Natural killer cell treated with Interleukin-12 subunit alpha and Interleukin-12 subunit beta and Interleukin-15 and Interleukin-18, amount 100 ng/mL, for 72 hours (primary cell): ENCODE data around the gene DTNBP1. TPM values are rescaled to one million over a fixed set of nuclear protein-coding genes. Genes with fewer than 3 reads are reported as not detected.
"Not testable (repeated sequence)": the region's sequence is repeated elsewhere in the genome, so short reads cannot be mapped to it uniquely, and the experiment has no call there.

Source experiments
- ATAC-seq, 2 donors: fragments of 150-1000 bp; cut with Tn5 transposase in 1 of 2; sonication (Bioruptor Pico), chemical (Tn5 transposase) in 1 of 2; 2 replicates each; pipeline ENCODE4 v1.10.0; 2021
- DNase-seq: peaks from one replicate; pipeline ENCODE4 v3.0.0; 2022; ENCODE audit warnings: low spot score
- H3K27ac Mint-ChIP-seq, 2 donors: 1 replicate in 1 of 2; 2 replicates in 1 of 2; pipeline ENCODE4 v1.8.0; 2022; ENCODE audit warnings: mixed read lengths in 2 of 2, mild to moderate bottlenecking in 1 of 2, moderate library complexity in 1 of 2
- H3K27me3 Mint-ChIP-seq, 2 donors: 1 replicate in 1 of 2; 2 replicates in 1 of 2; pipeline ENCODE4 v1.8.0; 2022; ENCODE audit warnings: mixed read lengths in 2 of 2
- H3K36me3 Mint-ChIP-seq: one replicate; pipeline ENCODE4 v1.8.0; 2022; ENCODE audit warnings: mixed read lengths
- H3K4me1 Mint-ChIP-seq, 2 donors: 1 replicate in 1 of 2; 2 replicates in 1 of 2; pipeline ENCODE4 v1.8.0; 2022; ENCODE audit warnings: low read depth in 2 of 2, mixed read lengths in 2 of 2, mild to moderate bottlenecking in 1 of 2
- H3K4me3 Mint-ChIP-seq: one replicate; pipeline ENCODE4 v1.8.0; 2022; ENCODE audit warnings: mixed read lengths
- H3K9me3 Mint-ChIP-seq: 2 replicates; pipeline ENCODE4 v1.8.0; 2022; ENCODE audit warnings: mixed read lengths
- total RNA-seq, 2 donors: library from RNA; stranded (reverse); gene quantifications; one replicate each; pipeline ENCODE4 v1.2.3, GENCODE V29; 2022

The DTNBP1 gene
- total RNA-seq, 2 donors from 2014 or later = 21.5 to 32.6 TPM

DNA sequence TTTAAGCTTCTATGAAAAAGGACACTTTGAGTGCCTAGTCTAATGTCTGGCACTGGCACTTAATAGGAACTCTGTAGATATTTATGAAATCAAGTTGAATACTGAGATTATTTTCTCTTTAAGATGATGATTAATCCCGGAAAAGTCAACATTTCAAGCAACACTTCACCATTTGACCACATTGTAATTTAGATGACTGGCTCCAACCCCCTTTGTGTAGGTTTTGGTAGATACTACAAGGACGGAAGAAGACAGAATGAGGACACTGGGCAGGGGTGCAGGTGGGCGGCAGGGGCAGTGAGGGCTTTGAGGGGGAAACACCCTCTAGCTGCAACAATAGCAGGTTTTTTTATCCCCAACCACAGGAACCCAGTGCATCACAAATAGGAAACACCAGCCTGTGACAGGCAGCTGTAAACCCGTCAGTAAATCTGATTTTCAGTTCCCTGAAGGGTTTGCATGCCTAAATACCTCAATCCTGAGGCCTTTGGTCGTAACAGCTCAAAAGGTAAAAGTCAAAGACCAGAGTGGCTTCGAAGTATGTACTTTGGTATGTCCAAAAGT is 4.6 kb downstream of the DTNBP1 start:
- Mint-ChIP-seq H3K27ac (peak overlapping the region in 1 of 2 donors; percentile 8), H3K9me3 (no peaks in the 10 kb centered on the region), H3K27me3 (no peaks in the 10 kb centered on the region), H3K4me1 (peaks cover 26 to 36% of the 10 kb centered on the region in 2 donors), H3K36me3 (no peaks in the 10 kb centered on the region), H3K4me3 (peak overlapping the region; percentile 48)
- no peak for DNase-seq
- ATAC-seq = no peak

DNA sequence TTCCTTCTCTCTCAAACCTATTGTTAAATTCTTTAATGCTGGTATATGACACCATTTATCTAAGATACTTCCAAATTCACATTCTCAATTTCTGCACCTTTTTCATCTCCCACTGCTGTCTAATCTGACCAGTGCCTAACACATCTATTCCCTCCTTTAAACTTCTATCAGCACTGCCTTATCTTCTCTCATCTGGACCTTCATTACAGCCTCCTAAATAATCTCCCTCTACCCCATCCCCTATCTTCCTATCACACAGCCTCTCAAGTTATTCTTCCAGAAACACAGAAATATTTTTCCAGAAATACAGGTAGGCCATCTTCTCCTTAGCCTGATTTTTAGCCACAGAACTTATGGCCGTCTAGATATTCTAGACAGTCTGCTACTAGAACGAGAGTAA is 5.5 kb downstream of the DTNBP1 start:
- peaks cover 31 to 37% of the 10 kb centered on the region in 2 donors for H3K4me1 Mint-ChIP-seq
- DNase-seq (no peak), ATAC-seq (no peak)
- peak overlapping the region in 1 of 2 donors; percentile 8 for H3K27ac Mint-ChIP-seq
- H3K27me3 Mint-ChIP-seq = no peaks in the 10 kb centered on the region
- no peaks in the 10 kb centered on the region for H3K9me3 Mint-ChIP-seq
- no peak overlapping the region for H3K4me3 Mint-ChIP-seq
- no peaks in the 10 kb centered on the region for H3K36me3 Mint-ChIP-seq

DNA sequence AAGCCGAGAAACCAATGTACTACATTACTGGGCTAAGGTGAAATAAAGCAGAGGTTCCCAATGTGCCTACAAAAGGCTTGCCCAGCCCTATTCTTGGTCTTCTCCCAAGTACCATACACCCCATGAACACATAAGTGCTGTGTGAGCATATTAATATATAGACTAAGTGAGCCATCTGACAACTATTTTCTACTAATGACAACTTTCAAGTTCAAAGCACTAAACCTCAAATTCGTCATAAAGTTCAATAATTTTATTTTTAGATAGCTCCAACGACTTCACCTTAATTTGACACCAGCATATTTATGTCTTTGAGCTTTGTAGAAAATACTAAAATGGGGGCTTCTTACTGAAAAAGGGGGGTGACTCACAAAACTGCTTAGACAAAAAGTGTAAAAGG is 6.7 kb downstream of the DTNBP1 start:
- ATAC-seq = no peak
- no peaks in the 10 kb centered on the region for H3K27me3 Mint-ChIP-seq
- DNase-seq = no peak
- no peaks in the 10 kb centered on the region for H3K9me3 Mint-ChIP-seq
- H3K4me1 Mint-ChIP-seq = peaks cover 33 to 37% of the 10 kb centered on the region in 2 donors
- no peaks in the 10 kb centered on the region for H3K36me3 Mint-ChIP-seq
- no peak overlapping the region for H3K4me3 Mint-ChIP-seq
- H3K27ac Mint-ChIP-seq = no peak overlapping the region

DNA sequence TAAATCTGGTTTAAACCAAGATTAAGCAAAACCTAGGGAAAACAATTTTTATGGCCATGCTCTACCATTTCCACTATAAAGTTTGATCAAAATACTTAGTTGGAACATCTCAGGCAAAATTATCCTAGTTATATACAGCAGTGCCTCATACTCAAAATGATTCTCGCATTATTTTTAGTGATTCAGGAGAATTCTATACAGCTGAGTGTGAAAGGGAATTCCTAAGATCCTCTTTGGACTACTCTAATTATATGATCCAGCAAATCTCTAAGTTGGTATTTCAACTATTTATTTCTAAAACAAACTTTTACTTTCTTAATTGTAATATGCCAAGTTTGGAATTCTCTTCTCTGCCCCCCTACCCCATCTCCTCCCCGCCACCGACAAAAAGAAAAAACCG is 8.6 kb downstream of the DTNBP1 start:
- no peak overlapping the region for H3K4me3 Mint-ChIP-seq
- DNase-seq (no peak), ATAC-seq (no peak)
- H3K27ac Mint-ChIP-seq = no peak overlapping the region
- H3K27me3 Mint-ChIP-seq = no peaks in the 10 kb centered on the region
- no peaks in the 10 kb centered on the region for H3K9me3 Mint-ChIP-seq
- peaks cover 31 to 32% of the 10 kb centered on the region in 2 donors for H3K4me1 Mint-ChIP-seq
- no peaks in the 10 kb centered on the region for H3K36me3 Mint-ChIP-seq

DNA sequence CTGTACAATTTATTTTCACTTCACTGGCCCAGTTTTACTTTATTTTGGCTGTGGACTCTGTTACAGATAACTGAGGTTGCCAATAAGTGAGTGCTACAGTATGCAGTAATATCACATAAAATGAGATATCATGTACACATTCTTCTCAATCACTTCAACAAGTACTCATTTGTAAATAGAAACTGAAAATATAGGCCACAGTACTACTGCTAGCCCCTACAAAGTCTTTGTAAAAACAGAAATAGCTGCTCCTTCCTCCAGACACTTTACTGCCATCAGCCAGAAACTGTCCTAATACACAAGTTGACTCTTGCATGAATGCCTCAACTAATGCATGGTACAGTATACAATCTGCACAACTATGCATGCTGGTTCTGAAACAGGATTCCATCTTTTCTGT is 9.2 kb downstream of the DTNBP1 start:
- H3K4me1 Mint-ChIP-seq = peaks cover 25 to 28% of the 10 kb centered on the region in 2 donors
- H3K27me3 Mint-ChIP-seq = no peaks in the 10 kb centered on the region
- H3K4me3 Mint-ChIP-seq = no peak overlapping the region
- H3K27ac Mint-ChIP-seq = no peak overlapping the region
- peaks cover 6% of the 10 kb centered on the region for H3K36me3 Mint-ChIP-seq
- DNase-seq (no peak), ATAC-seq (peak in 1 of 2 donors; percentile 64)
- no peaks in the 10 kb centered on the region for H3K9me3 Mint-ChIP-seq

DNA sequence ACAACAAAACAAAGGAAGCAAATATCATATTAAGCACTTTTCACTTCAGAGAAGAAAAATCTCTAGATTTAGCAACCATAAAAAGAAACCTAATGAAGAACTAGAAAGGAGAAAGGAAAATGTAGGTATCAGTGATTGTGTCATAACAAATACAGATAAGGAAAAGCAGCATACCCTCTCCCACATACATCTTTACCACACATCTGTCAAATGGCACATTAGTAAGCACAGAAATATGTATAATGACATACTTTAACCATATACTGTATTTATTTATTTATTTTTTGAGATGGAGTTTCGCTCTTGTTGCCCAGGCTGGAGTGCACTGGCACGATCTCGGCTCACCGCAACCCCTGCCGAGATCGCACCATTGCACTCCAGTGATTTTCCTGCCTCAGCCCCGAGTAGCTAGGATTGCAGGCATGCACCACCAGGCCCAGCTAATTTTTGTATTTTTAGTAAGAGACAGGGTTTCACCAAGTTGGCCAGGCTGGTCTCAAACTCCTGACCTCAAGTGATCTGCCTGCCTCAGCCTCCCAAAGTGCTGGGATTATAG is 12.7 kb downstream of the DTNBP1 start:
- H3K27ac Mint-ChIP-seq, DNase-seq, H3K27me3 Mint-ChIP-seq, H3K4me3 Mint-ChIP-seq, ATAC-seq, H3K9me3 Mint-ChIP-seq: not testable (repeated sequence)
- Mint-ChIP-seq H3K4me1 (peaks cover 26 to 30% of the 10 kb centered on the region in 2 donors), H3K36me3 (peaks cover 36% of the 10 kb centered on the region)

DNA sequence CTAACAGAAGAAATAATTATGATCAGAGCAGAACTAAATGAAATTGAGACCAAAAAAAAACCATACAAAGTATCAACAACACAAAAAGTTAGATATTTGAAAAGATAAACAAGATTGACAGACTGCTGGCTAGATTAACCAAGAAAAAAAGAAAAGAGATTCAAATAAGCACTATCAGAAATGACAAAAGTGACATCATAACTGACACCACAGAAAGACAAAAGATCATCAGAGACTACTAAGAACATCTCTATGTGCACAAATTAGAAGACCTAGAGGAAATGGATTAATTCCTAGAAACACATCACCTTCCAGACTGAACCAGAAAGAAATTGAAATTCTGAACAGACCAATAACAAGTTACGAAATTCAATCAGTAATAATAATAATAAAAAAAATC is 17.9 kb downstream of the DTNBP1 start:
- peaks cover 17% of the 10 kb centered on the region for H3K9me3 Mint-ChIP-seq
- ATAC-seq (no peak), DNase-seq (no peak)
- H3K27ac Mint-ChIP-seq = no peak overlapping the region
- peaks cover 67% of the 10 kb centered on the region for H3K36me3 Mint-ChIP-seq
- H3K4me3 Mint-ChIP-seq = no peak overlapping the region
- peaks cover 33 to 50% of the 10 kb centered on the region in 2 donors for H3K4me1 Mint-ChIP-seq
- H3K27me3 Mint-ChIP-seq = no peaks in the 10 kb centered on the region

DNA sequence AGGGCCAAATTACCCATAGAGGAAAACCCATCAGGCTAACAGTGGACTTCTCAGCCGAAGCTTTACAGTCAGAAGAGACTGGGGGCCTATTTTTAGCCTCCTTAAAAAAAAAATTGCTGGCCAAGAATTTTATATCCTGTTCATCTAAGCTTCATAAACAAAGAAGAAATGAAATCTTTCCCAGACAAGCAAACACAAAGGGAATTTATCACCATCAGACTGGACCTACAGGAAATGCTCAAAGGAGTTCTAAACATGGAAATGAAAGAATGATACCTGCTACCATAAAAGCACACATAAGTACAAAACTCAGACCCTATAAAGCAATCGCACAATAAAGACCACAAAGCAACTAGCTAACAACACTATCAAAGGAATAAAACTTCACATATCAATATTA is 19.3 kb downstream of the DTNBP1 start:
- ATAC-seq = no peak
- Mint-ChIP-seq H3K4me1 (peaks cover 31 to 53% of the 10 kb centered on the region in 2 donors), H3K27ac (no peak overlapping the region), H3K36me3 (peaks cover 64% of the 10 kb centered on the region), H3K9me3 (peaks cover 17% of the 10 kb centered on the region), H3K4me3 (no peak overlapping the region), H3K27me3 (no peaks in the 10 kb centered on the region)
- DNase-seq = no peak

DNA sequence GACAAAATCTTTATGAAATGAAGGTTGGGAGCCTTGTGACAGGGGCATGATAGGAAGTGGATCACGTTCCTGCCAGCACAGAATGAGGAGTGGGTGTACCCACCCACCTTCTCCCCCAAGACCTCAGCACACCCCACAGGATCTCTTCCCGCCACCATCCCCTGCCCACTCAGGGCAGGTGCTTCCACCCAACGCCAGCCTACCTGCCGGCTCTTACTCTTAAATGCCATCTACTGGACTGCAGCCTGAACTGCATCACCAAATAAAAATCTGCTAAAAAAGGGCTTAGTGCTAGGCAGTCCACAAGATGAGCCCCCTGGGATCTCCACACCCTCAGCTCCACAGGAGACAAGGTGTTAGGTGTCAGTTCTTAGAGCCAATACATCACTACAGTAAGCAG is 20.6 kb downstream of the DTNBP1 start:
- H3K27ac Mint-ChIP-seq = no peak overlapping the region

DNA sequence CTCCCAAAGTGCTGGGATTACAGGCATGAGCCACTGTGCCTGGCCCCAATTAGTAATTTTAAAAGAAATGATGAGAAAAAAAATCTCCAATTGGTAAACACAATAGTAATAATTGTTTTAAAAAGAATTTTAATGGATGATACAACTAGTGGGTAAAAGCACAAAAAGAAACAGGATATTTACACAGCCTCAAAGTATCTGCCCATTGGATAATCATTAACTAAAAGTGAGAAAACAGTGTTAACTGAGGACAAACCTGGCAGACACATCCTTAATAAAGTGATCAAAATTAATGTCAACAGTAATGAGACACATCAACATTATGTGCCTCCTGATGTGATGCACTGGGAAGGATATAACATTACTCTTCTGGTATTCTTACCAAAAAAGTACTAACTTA is 24.5 kb downstream of the DTNBP1 start:
- no peak overlapping the region for H3K27ac Mint-ChIP-seq
- no peak overlapping the region for H3K4me3 Mint-ChIP-seq
- H3K4me1 Mint-ChIP-seq = peaks cover 7 to 29% of the 10 kb centered on the region in 2 donors
- H3K36me3 Mint-ChIP-seq = peaks cover 18% of the 10 kb centered on the region
- DNase-seq = no peak
- H3K9me3 Mint-ChIP-seq = no peaks in the 10 kb centered on the region
- no peak for ATAC-seq
- no peaks in the 10 kb centered on the region for H3K27me3 Mint-ChIP-seq

More for the DNA sequence above, 20.6 kb downstream of the DTNBP1 start:
- DNase-seq (no peak), ATAC-seq (no peak)
- Mint-ChIP-seq H3K36me3 (peaks cover 56% of the 10 kb centered on the region), H3K4me1 (peaks cover 31 to 50% of the 10 kb centered on the region in 2 donors), H3K4me3 (no peak overlapping the region), H3K9me3 (peaks cover 17% of the 10 kb centered on the region), H3K27me3 (no peaks in the 10 kb centered on the region)

DNA sequence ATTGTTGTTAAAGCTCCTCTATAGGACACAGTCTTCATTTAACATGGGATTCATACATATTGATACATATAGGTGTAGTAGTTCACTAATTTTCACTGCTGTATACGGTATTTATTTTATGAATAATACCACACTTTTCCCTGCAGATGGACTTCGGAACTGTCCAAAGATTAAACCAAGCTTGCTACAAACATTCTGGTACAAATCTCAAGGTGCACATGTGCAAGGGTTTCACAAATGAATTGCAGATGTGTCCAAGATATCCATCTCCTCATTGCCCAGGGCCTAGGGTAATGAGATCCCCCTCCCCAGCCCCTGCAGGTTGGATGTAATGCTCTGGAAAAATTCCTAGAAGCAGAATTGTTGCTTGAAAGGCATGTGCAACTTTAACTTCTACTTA is 31.4 kb downstream of the DTNBP1 start:
- H3K36me3 Mint-ChIP-seq = no peaks in the 10 kb centered on the region
- peaks cover 21 to 36% of the 10 kb centered on the region in 2 donors for H3K4me1 Mint-ChIP-seq
- ATAC-seq (no peak), DNase-seq (no peak)
- H3K4me3 Mint-ChIP-seq = no peak overlapping the region
- H3K27ac Mint-ChIP-seq = no peak overlapping the region
- no peaks in the 10 kb centered on the region for H3K9me3 Mint-ChIP-seq
- H3K27me3 Mint-ChIP-seq = no peaks in the 10 kb centered on the region

DNA sequence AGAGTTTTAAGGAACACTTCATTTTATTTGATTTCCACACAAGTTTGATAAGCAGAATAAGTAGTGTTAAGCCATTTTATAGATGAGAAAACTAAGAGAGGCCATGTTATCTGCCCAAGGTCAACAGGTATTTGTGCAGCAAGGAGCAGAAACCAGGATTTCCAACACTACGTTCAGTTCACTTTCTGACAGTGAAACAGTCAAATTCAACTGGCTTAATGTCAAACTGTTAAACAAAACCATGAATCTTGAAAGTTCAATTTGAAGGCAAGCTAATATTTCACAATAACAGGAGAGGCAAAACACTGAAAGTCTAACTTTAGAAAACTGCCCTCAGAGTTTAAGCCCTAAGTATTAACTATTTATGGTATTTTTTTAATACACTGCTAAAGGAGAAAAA is 32.6 kb downstream of the DTNBP1 start:
- Mint-ChIP-seq H3K27me3 (no peaks in the 10 kb centered on the region), H3K36me3 (no peaks in the 10 kb centered on the region), H3K9me3 (no peaks in the 10 kb centered on the region), H3K4me1 (peaks cover 21 to 36% of the 10 kb centered on the region in 2 donors), H3K27ac (peak overlapping the region in 1 of 2 donors; percentile 27), H3K4me3 (no peak overlapping the region)
- ATAC-seq (no peak), DNase-seq (no peak)

DNA sequence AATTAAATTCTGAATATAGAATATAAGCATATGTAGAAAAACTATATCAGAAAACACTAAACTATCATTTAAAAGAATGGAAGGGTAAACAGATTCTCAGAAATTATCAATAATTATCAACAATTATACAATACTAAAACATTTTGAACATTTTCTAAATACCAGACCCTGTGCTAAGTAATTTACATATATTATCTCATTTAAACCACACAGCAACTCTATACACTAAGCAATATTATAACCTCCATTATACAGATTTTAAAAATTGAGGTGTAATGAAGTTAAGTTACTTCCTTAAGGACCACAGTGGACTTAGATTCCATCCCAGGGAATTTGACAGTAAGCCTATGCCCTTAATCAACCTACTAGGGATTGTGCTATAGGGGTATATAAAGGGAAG is 33.3 kb downstream of the DTNBP1 start:
- Mint-ChIP-seq H3K9me3 (no peaks in the 10 kb centered on the region), H3K4me1 (peaks cover 21 to 31% of the 10 kb centered on the region in 2 donors), H3K36me3 (no peaks in the 10 kb centered on the region), H3K4me3 (no peak overlapping the region), H3K27ac (peak overlapping the region in 1 of 2 donors; percentile 27), H3K27me3 (no peaks in the 10 kb centered on the region)
- ATAC-seq (no peak), DNase-seq (no peak)

DNA sequence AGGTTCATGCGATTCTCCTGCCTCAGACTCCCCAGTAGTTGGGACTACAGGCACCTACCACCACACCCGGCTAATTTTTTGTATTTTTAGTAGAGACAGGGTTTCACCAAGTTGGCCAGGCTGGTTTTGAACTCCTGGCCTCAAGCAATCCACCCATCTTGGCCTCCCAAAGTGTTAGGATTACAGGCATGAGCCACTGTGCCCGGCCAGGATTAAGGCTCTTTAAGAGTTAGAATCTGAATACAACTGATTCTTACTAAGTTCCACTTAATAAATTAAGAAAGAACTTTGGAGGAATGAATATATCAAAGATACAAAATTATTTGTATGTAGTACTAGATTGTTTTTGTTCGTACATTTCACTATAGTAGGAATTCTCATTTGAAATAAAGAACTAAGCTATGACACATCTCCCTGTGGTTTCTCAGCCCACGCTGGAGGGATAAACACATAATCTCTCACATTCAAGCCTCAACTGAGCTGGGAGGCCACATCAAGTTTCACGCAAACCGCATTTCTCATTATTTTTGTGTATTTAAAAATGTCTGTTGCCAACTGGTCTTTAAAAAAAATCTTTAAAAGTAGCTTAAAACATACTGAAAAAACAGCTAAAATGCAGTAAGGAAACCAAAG is 34.2 kb downstream of the DTNBP1 start:
- H3K4me3 Mint-ChIP-seq = peak overlapping the region; percentile 61
- ATAC-seq = peak; percentile 81 to 93
- peaks cover 21 to 25% of the 10 kb centered on the region in 2 donors for H3K4me1 Mint-ChIP-seq
- peak overlapping the region; percentile 21 to 31 for H3K27ac Mint-ChIP-seq
- H3K36me3 Mint-ChIP-seq = no peaks in the 10 kb centered on the region
- DNase-seq = peak; percentile 71
- H3K27me3 Mint-ChIP-seq = no peaks in the 10 kb centered on the region
- H3K9me3 Mint-ChIP-seq = no peaks in the 10 kb centered on the region
